Stomach (tissue), 9 donors: ENCODE results near the gene GDF9. TPM values are rescaled to one million over a fixed set of nuclear protein-coding genes. Genes with fewer than 3 reads are reported as not detected.
A peak's percentile ranks its signal among the peaks of the same experiment; 100 is the strongest.

Source experiments
- DNase-seq, 2 donors: peaks; one replicate each; pipeline versions ENCODE4 v3.0.0 to v3.0.0-alpha.2; 2013 to 2019
- H3K27ac ChIP-seq, 5 donors: fragments of 200-600 bp in 4 of 5; sonication (generic) in 4 of 5; one replicate each; pipeline ENCODE4 v1.5.1; 2013 to 2019; ENCODE audit warnings: mild to moderate bottlenecking in 1 of 5, moderate library complexity in 1 of 5
- H3K27me3 ChIP-seq, 3 donors: fragments of 200-600 bp; sonication (generic); one replicate each; pipeline ENCODE4 v1.5.1; 2017 to 2019; ENCODE audit warnings: mixed run types in 1 of 3
- H3K36me3 ChIP-seq, 4 donors: fragments of 200-600 bp; sonication (generic); 1 replicate in 3 of 4; 2 replicates in 1 of 4; pipeline ENCODE4 v1.5.1; 2016 to 2019
- H3K4me1 ChIP-seq, 4 donors: fragments of 200-600 bp; sonication (generic); one replicate each; pipeline ENCODE4 v1.5.1; 2016 to 2019
- H3K4me3 ChIP-seq, 4 donors: fragments of 200-600 bp; sonication (generic) in 3 of 4; one replicate each; pipeline ENCODE4 v1.5.1; 2016 to 2019; ENCODE audit warnings: mild to moderate bottlenecking in 1 of 4
- H3K9me3 ChIP-seq, 4 donors: fragments of 200-600 bp; sonication (generic); one replicate each; pipeline ENCODE4 v1.5.1; 2016 to 2019
- CTCF ChIP-seq, 7 experiments: fragments of 450-650 bp in 4 of 7; fragments of 200-600 bp in 3 of 7; sonication (generic) in 3 of 7; IDR thresholded peaks; one replicate each; pipeline ENCODE4 v1.5.1; 2016 to 2019; ENCODE audit warnings: antibody characterized with exemption in 7 of 7, control low read depth in 2 of 7, mild to moderate bottlenecking in 1 of 7
- EP300 ChIP-seq: sonication (generic); formaldehyde crosslinking; IDR thresholded peaks from one replicate; pipeline ENCODE4 v1.6.1; 2017; ENCODE audit warnings: antibody characterized with exemption
- POLR2A ChIP-seq, 4 donors: fragments of 450-650 bp; IDR thresholded peaks; one replicate each; pipeline ENCODE4 v1.6.1; 2016; ENCODE audit warnings: antibody characterized with exemption in 4 of 4, control low read depth in 2 of 4, mild to moderate bottlenecking in 1 of 4, moderate library complexity in 1 of 4
- POLR2AphosphoS5 ChIP-seq, 3 donors: sonication (generic); formaldehyde crosslinking; IDR thresholded peaks; one replicate each; pipeline ENCODE4 v1.6.1; 2016; ENCODE audit warnings: antibody characterized with exemption in 3 of 3
- WGBS, 5 donors: extraction: QIAGEN DNeasy Blood & Tissue Kit in 3 of 5; methylation state at CpG; one replicate each; pipeline versions ENCODE4 v1.1.5 to v1.1.7; 2013 to 2018; 5-methylcytosine and 5-hydroxymethylcytosine counted together
- intact Hi-C: fragments of 100-400 bp; cut with DNase I; formaldehyde crosslinking; loops from one replicate; pipeline ENCODE4 v1.15.1; 2023; ENCODE audit warnings: low total_unique reads
- polyA plus RNA-seq, 3 donors: library from polyadenylated mRNA; stranded (reverse); fragments of 200-250 nt; gene quantifications; one replicate each; pipeline ENCODE4 v1.2.3, GENCODE V29; 2013
- total RNA-seq, 5 donors: library from RNA; depleted of rRNA; stranded (reverse); fragments of >200 nt; gene quantifications; one replicate each; pipeline versions ENCODE4 v1.1.0 to v1.2.3, GENCODE V29; 2014 to 2016
- donor health status: healthy with polysubstance abuse.
- donor health status: Bipolar disorder and iron deficiency.
- donor health status: healthy.

The GDF9 gene
- total and polyA plus RNA-seq, 8 donors, result 0.25 to 4.4 (median 1.1) TPM; not detected in 4

- Histone ChIP-seq H3K36me3 (peaks cover 12 to 75% (median 70%) of the 10 kb centered on the region in 4 donors), H3K4me3 (no peak within 1 kb of the TSS)
- peak; percentile 39 to 75 for DNase-seq
Observed at GRCh38 chr5:132873119-132873929, 7.1 kb upstream of the GDF9 start, which contains the start of gene LEAP2. Gene LEAP2, plus strand, starts transcription at chr5:132873668. Its CDS starts 27 bp downstream, at chr5:132873695.

GRCh38 chr5:132872788-132873118, 6.5 kb upstream of the GDF9 start:
- peaks cover 16 to 75% (median 70%) of the 10 kb centered on the region in 4 donors for H3K36me3 ChIP-seq
- TF ChIP-seq CTCF (IDR thresholded peaks at IDR 0.05) (no peak), POLR2A (IDR thresholded peaks at IDR 0.05) (no peak), EP300 (no peak), POLR2AphosphoS5 (IDR thresholded peaks at IDR 0.05) (no peak)
- no peak overlapping the region for H3K4me3 ChIP-seq

More at GRCh38 chr5:132873119-132873929, 7.1 kb upstream of the GDF9 start, which contains the start of gene LEAP2:
- 35 to 53% (median 45%) methylated on average over 6 of the region's 6 CpGs for WGBS, 5 donors
- H3K27me3 ChIP-seq, result no peaks in the 10 kb centered on the region
- H3K9me3 ChIP-seq, result no peaks in the 10 kb centered on the region
- TF ChIP-seq POLR2AphosphoS5 (IDR thresholded peaks at IDR 0.05) (peak in 1 of 3 donors; percentile 58), EP300 (no peak)
- H3K4me1 ChIP-seq, result peaks cover 15 to 46% (median 31%) of the 10 kb centered on the region in 4 donors
- intact Hi-C loops, result no loop called here
- H3K27ac ChIP-seq, result peak within 1 kb of the TSS; percentile 3 to 69 (median 60)

GRCh38 chr5:132871459-132872284, 5.4 kb upstream of the GDF9 start:
- H3K4me1 ChIP-seq, result peaks cover 19 to 50% (median 37%) of the 10 kb centered on the region in 4 donors
- intact Hi-C loops, result no loop called here
- WGBS, 5 donors, result 74 to 86% (median 76%) methylated on average over 5 of the region's 5 CpGs
- DNase-seq, result no peak
- peak overlapping the region in 3 of 5 donors; percentile 58 to 69 (median 65) for H3K27ac ChIP-seq
- H3K4me3 ChIP-seq, result no peak overlapping the region
- no peaks in the 10 kb centered on the region for H3K27me3 ChIP-seq
- H3K36me3 ChIP-seq, result peaks cover 18 to 72% (median 66%) of the 10 kb centered on the region in 4 donors
- H3K9me3 ChIP-seq, result no peaks in the 10 kb centered on the region
- TF ChIP-seq POLR2AphosphoS5 (IDR thresholded peaks at IDR 0.05) (no peak), EP300 (no peak), POLR2A (IDR thresholded peaks at IDR 0.05) (no peak), CTCF (IDR thresholded peaks at IDR 0.05) (no peak)

More at GRCh38 chr5:132872788-132873118, 6.5 kb upstream of the GDF9 start:
- no peaks in the 10 kb centered on the region for H3K27me3 ChIP-seq
- H3K9me3 ChIP-seq, result no peaks in the 10 kb centered on the region
- intact Hi-C loops, result no loop called here
- WGBS, 5 donors, result 88 to 100% (median 91%) methylated on average over 1 of the region's 1 CpG
- no peak for DNase-seq
- peaks cover 14 to 46% (median 33%) of the 10 kb centered on the region in 4 donors for H3K4me1 ChIP-seq
- H3K27ac ChIP-seq, result peak overlapping the region in 4 of 5 donors; percentile 16 to 69 (median 62)

GRCh38 chr5:132870801-132871200, 4.5 kb upstream of the GDF9 start:
- H3K4me3 ChIP-seq, result no peak overlapping the region
- no peaks in the 10 kb centered on the region for H3K9me3 ChIP-seq
- H3K36me3 ChIP-seq, result peaks cover 18 to 70% (median 61%) of the 10 kb centered on the region in 4 donors
- WGBS, 5 donors, result 36 to 61% (median 44%) methylated on average over 2 of the region's 2 CpGs
- H3K27me3 ChIP-seq, result no peaks in the 10 kb centered on the region
- H3K27ac ChIP-seq, result peak overlapping the region in 1 of 5 donors; percentile 65
- TF ChIP-seq CTCF (IDR thresholded peaks at IDR 0.05) (no peak), POLR2A (IDR thresholded peaks at IDR 0.05) (no peak), EP300 (no peak), POLR2AphosphoS5 (IDR thresholded peaks at IDR 0.05) (no peak)
- DNase-seq, result no peak
- intact Hi-C loops, result no loop called here
- peaks cover 25 to 52% (median 36%) of the 10 kb centered on the region in 4 donors for H3K4me1 ChIP-seq
